Sciatic nerve (tissue), 2 donors: ENCODE measurements around the gene MS4A18. TPM values are rescaled to one million over a fixed set of nuclear protein-coding genes. Genes with fewer than 3 reads are reported as not detected.
"Not testable (repeated sequence)": the region's sequence is repeated elsewhere in the genome, so short reads cannot be mapped to it uniquely, and the experiment has no call there.

Experiments
- ATAC-seq: fragments of 200-7000 bp; cut with Tn5 transposase; one replicate; pipeline ENCODE4 v1.9.1; 2020; ENCODE audit warnings: mild to moderate bottlenecking, moderate library complexity
- DNase-seq: peaks from one replicate; pipeline ENCODE4 v3.0.0-alpha.2; 2020; ENCODE audit warnings: low spot score
- intact Hi-C: fragments of 100-400 bp; cut with DNase I; formaldehyde crosslinking; loops from one replicate; pipeline ENCODE4 v1.14.2; 2022
- total RNA-seq: library from RNA; stranded (reverse); fragmentation: NEBNext Ultra II Directional; extraction: Animal tissue kit (Norgen Biotek cat#: 25700); gene quantifications from one replicate; pipeline ENCODE4 v1.2.1, GENCODE V29; 2021
- donor health status: DM: no; HTN: no; CAD: no.
- donor health status: DM: no; HTN: no; CAD: no.

Gene MS4A18
- total RNA-seq = not detected

GRCh38 chr11:60724420-60724819 lies at the start of gene MS4A18:
Gene MS4A18 (plus strand): TSS chr11:60724720.
- DNase-seq = no peak
- ATAC-seq = no peak
- intact Hi-C loops = no loop called here

- not testable (repeated sequence) for DNase-seq, ATAC-seq
- intact Hi-C loops = loop anchor here (5.0 kb wide), 1 partner anchor 566 kb away; no protein-coding TSS in a partner anchor
These were observed 46.3 kb upstream of the MS4A18 start for GRCh38 chr11:60678231-60678630.

GRCh38 chr11:60679879-60680278 lies 44.6 kb upstream of the MS4A18 start:
- no peak for ATAC-seq
- intact Hi-C loops = loop anchor here (5.0 kb wide), 1 partner anchor 568 kb away; no protein-coding TSS in a partner anchor
- DNase-seq = no peak

- DNase-seq (no peak), ATAC-seq (no peak)
- intact Hi-C loops = no loop called here
These were observed 43.9 kb upstream of the MS4A18 start for GRCh38 chr11:60680455-60681119.

GRCh38 chr11:60684541-60684848 lies 40.0 kb upstream of the MS4A18 start:
- DNase-seq, ATAC-seq: not testable (repeated sequence)

GRCh38 chr11:60691661-60692060 lies 32.9 kb upstream of the MS4A18 start:
- intact Hi-C loops = no loop called here
- no peak for ATAC-seq
- no peak for DNase-seq

More at GRCh38 chr11:60684541-60684848, 40.0 kb upstream of the MS4A18 start:
- intact Hi-C loops = not testable (repeated sequence)

- DNase-seq (no peak), ATAC-seq (no peak)
- intact Hi-C loops = no loop called here
These were observed 25.2 kb upstream of the MS4A18 start, which contains the start of gene MS4A8 for GRCh38 chr11:60699284-60699691. Gene MS4A8 (plus strand): TSS chr11:60699612. CDS start chr11:60700861, 1,249 bp downstream.

GRCh38 chr11:60699936-60700335 lies 24.6 kb upstream of the MS4A18 start:
- intact Hi-C loops = loop anchor here (5.0 kb wide), 1 partner anchor 1487 kb away; no protein-coding TSS in a partner anchor
- DNase-seq = no peak
- no peak for ATAC-seq

- no peak for ATAC-seq
- intact Hi-C loops = loop anchor here (5.0 kb wide), 1 partner anchor 1486 kb away; no protein-coding TSS in a partner anchor
- DNase-seq = no peak
These were observed 23.6 kb upstream of the MS4A18 start for GRCh38 chr11:60700689-60701468.

- intact Hi-C loops = loop anchor here (5.0 kb wide), 1 partner anchor 1486 kb away; no protein-coding TSS in a partner anchor
- ATAC-seq (no peak), DNase-seq (no peak)
These were observed 23.1 kb upstream of the MS4A18 start for GRCh38 chr11:60701469-60701818.

GRCh38 chr11:60703374-60703773 lies 21.1 kb upstream of the MS4A18 start:
- ATAC-seq = no peak
- intact Hi-C loops = loop anchor here (5.0 kb wide), 1 partner anchor 1484 kb away; no protein-coding TSS in a partner anchor
- DNase-seq = no peak

GRCh38 chr11:60705895-60706294 lies 18.6 kb upstream of the MS4A18 start:
- no peak for ATAC-seq
- DNase-seq = no peak
- intact Hi-C loops = no loop called here

- no peak for ATAC-seq
- intact Hi-C loops = no loop called here
- DNase-seq = no peak
These were observed 17.6 kb upstream of the MS4A18 start for GRCh38 chr11:60706931-60707330.

- no peak for ATAC-seq
- DNase-seq = no peak
- intact Hi-C loops = no loop called here
These were observed 14.0 kb upstream of the MS4A18 start for GRCh38 chr11:60710482-60710881.

- intact Hi-C loops = no loop called here
- no peak for ATAC-seq
- DNase-seq = no peak
These were observed 13.2 kb upstream of the MS4A18 start for GRCh38 chr11:60711276-60711675.

- intact Hi-C loops, ATAC-seq, DNase-seq: not testable (repeated sequence)
These were observed 11.1 kb upstream of the MS4A18 start for GRCh38 chr11:60713423-60713822.

GRCh38 chr11:60717956-60718355 lies 6.6 kb upstream of the MS4A18 start:
- intact Hi-C loops = no loop called here
- ATAC-seq = no peak
- no peak for DNase-seq

- no peak for ATAC-seq
- DNase-seq = no peak
- intact Hi-C loops = no loop called here
These were observed 5.8 kb upstream of the MS4A18 start for GRCh38 chr11:60718524-60719316.

- no peak for DNase-seq
- ATAC-seq = no peak
- intact Hi-C loops = no loop called here
These were observed 5.1 kb upstream of the MS4A18 start for GRCh38 chr11:60719391-60719790.
